OCI-LY3 (cell line): Measurements from ENCODE around the gene TRPM7.
"Not testable (repeated sequence)": the region's sequence is repeated elsewhere in the genome, so short reads cannot be mapped to it uniquely, and the experiment has no call there.

Source experiments
- H2AFZ ChIP-seq: fragments of 200-600, 300-600 bp; shearing (Covaris generic); 2 replicates; pipeline ENCODE4 v1.6.0; 2014; ENCODE audit warnings: antibody characterized with exemption, low read depth, low read length
- H3K27ac ChIP-seq: fragments of 200-600, 300-600 bp; sonication (generic); 2 replicates; pipeline ENCODE4 v1.5.1; 2014; ENCODE audit warnings: mild to moderate bottlenecking, low read length, moderate library complexity, mixed read lengths
- H3K27me3 ChIP-seq: fragments of 200-600, 300-600 bp; sonication (generic); 2 replicates; pipeline ENCODE4 v1.6.1; 2014; ENCODE audit warnings: low read depth, low read length, mixed read lengths
- H3K36me3 ChIP-seq: fragments of 200-600, 300-600 bp; sonication (generic); replicated peaks from 2 replicates; pipeline ENCODE3; 2014; ENCODE audit warnings: low read depth, low read length, mixed read lengths
- H3K4me1 ChIP-seq: fragments of 300-600, 200-600 bp; sonication (generic); 2 replicates; pipeline ENCODE4 v1.6.1; 2014; ENCODE audit warnings: low read length, mixed read lengths
- H3K4me2 ChIP-seq: fragments of 200-600, 300-600 bp; sonication (generic); 2 replicates; pipeline ENCODE4 v1.6.1; 2014; ENCODE audit warnings: low read length, mixed read lengths
- H3K4me3 ChIP-seq: fragments of 300-600, 200-600 bp; sonication (generic); 2 replicates; pipeline ENCODE4 v1.5.1; 2014; ENCODE audit warnings: antibody characterized with exemption, mild to moderate bottlenecking, low read length, moderate library complexity
- H3K79me2 ChIP-seq: fragments of 300-600, 200-600 bp; shearing (Covaris generic); 2 replicates; pipeline ENCODE4 v1.6.1; 2014; ENCODE audit warnings: mild to moderate bottlenecking, low read length, mixed read lengths
- H3K9ac ChIP-seq: fragments of 300-600, 200-600 bp; shearing (Covaris generic); 2 replicates; pipeline ENCODE4 v1.6.0; 2014; ENCODE audit warnings: mild to moderate bottlenecking, low read length, moderate library complexity
- H3K9me3 ChIP-seq: fragments of 200-600, 300-600 bp; shearing (Covaris generic); 2 replicates; pipeline ENCODE4 v1.6.1; 2014; ENCODE audit warnings: low read length, mixed read lengths; ENCODE audit not compliant: insufficient read depth
- H4K20me1 ChIP-seq: fragments of 200-600, 300-600 bp; sonication (generic); 2 replicates; pipeline ENCODE4 v1.6.1; 2016; ENCODE audit warnings: low read length, mixed read lengths; ENCODE audit not compliant: insufficient read depth
- CTCF ChIP-seq: fragments of 200-600, 300-600 bp; sonication (generic); IDR thresholded peaks from 2 replicates; pipeline ENCODE4 v1.5.1; 2014; ENCODE audit warnings: antibody characterized with exemption, low read length, low read depth
- EZH2phosphoT487 ChIP-seq: fragments of 200-600 bp; shearing (Covaris generic); IDR thresholded peaks from 2 replicates; pipeline ENCODE4 v1.6.1; 2018; ENCODE audit warnings: antibody characterized with exemption, mixed run types, low read depth

TRPM7 gene

GRCh38 chr15:50590288-50590687 is 96.3 kb downstream of the TRPM7 start:
- no peaks in the 10 kb centered on the region for H3K27me3 ChIP-seq
- no peaks in the 10 kb centered on the region for H3K9me3 ChIP-seq
- no peaks in the 10 kb centered on the region for H4K20me1 ChIP-seq
- no peaks in the 10 kb centered on the region for H3K4me1 ChIP-seq
- H3K36me3 ChIP-seq: peaks cover 51% of the 10 kb centered on the region
- TF ChIP-seq EZH2phosphoT487: no peak
- no peak for TF ChIP-seq CTCF
- H3K27ac ChIP-seq: no peak overlapping the region
- H2AFZ ChIP-seq: no peak overlapping the region
- H3K79me2 ChIP-seq: no peaks in the 10 kb centered on the region
- no peak overlapping the region for H3K4me2 ChIP-seq
- no peak overlapping the region for H3K9ac ChIP-seq
- H3K4me3 ChIP-seq: no peak overlapping the region

GRCh38 chr15:50577492-50577891 is 109.1 kb downstream of the TRPM7 start:
- no peaks in the 10 kb centered on the region for H4K20me1 ChIP-seq
- no peak overlapping the region for H2AFZ ChIP-seq
- H3K4me1 ChIP-seq: no peaks in the 10 kb centered on the region
- H3K9me3 ChIP-seq: no peaks in the 10 kb centered on the region
- peaks cover 45% of the 10 kb centered on the region for H3K36me3 ChIP-seq
- no peak overlapping the region for H3K9ac ChIP-seq
- H3K27me3 ChIP-seq: no peaks in the 10 kb centered on the region
- TF ChIP-seq CTCF (no peak), EZH2phosphoT487 (no peak)
- no peak overlapping the region for H3K4me3 ChIP-seq
- H3K4me2 ChIP-seq: no peak overlapping the region
- no peak overlapping the region for H3K27ac ChIP-seq
- no peaks in the 10 kb centered on the region for H3K79me2 ChIP-seq

- H3K4me3 ChIP-seq: no peak overlapping the region
These were observed 110.4 kb downstream of the TRPM7 start for GRCh38 chr15:50576166-50576565.

GRCh38 chr15:50573842-50574241 is 112.8 kb downstream of the TRPM7 start:
- not testable (repeated sequence) for H3K9ac ChIP-seq, H2AFZ ChIP-seq, H3K4me1 ChIP-seq, H3K27ac ChIP-seq, H3K4me2 ChIP-seq, H3K4me3 ChIP-seq, H4K20me1 ChIP-seq, H3K79me2 ChIP-seq, H3K27me3 ChIP-seq, H3K9me3 ChIP-seq
- peaks cover 54% of the 10 kb centered on the region for H3K36me3 ChIP-seq

More at GRCh38 chr15:50576166-50576565, 110.4 kb downstream of the TRPM7 start:
- no peak for TF ChIP-seq CTCF
- TF ChIP-seq EZH2phosphoT487: no peak
- Histone ChIP-seq H3K79me2 (no peaks in the 10 kb centered on the region), H3K9ac (no peak overlapping the region), H3K27ac (no peak overlapping the region), H3K27me3 (no peaks in the 10 kb centered on the region), H3K9me3 (no peaks in the 10 kb centered on the region), H4K20me1 (no peaks in the 10 kb centered on the region), H3K36me3 (peaks cover 45% of the 10 kb centered on the region), H2AFZ (no peak overlapping the region), H3K4me2 (no peak overlapping the region), H3K4me1 (no peaks in the 10 kb centered on the region)

- no peak for TF ChIP-seq EZH2phosphoT487
- TF ChIP-seq CTCF: no peak
These were observed 122.8 kb downstream of the TRPM7 start for GRCh38 chr15:50563756-50564155.

More at GRCh38 chr15:50563756-50564155, 122.8 kb downstream of the TRPM7 start:
- H3K36me3 ChIP-seq: peaks cover 22% of the 10 kb centered on the region
- H3K4me1 ChIP-seq: no peaks in the 10 kb centered on the region
- no peak overlapping the region for H3K27ac ChIP-seq
- no peaks in the 10 kb centered on the region for H3K79me2 ChIP-seq
- H3K27me3 ChIP-seq: no peaks in the 10 kb centered on the region
- no peaks in the 10 kb centered on the region for H3K9me3 ChIP-seq
- H3K9ac ChIP-seq: no peak overlapping the region
- H2AFZ ChIP-seq: no peak overlapping the region
- H3K4me2 ChIP-seq: no peak overlapping the region
- H3K4me3 ChIP-seq: no peak overlapping the region
- H4K20me1 ChIP-seq: no peaks in the 10 kb centered on the region
